Measurements from ENCODE around the gene UBASH3B.
"Not testable (repeated sequence)": the region's sequence is repeated elsewhere in the genome, so short reads cannot be mapped to it uniquely, and the experiment has no call there.

The UBASH3B gene

GRCh38 chr11:122655527-122656072, at the start of gene UBASH3B:
UBASH3B (plus strand) TSS chr11:122655722; CDS start chr11:122656050, 328 bp downstream.
- DNase-seq (ENCODE audit: low spot score), result peak; percentile 87

- not testable (repeated sequence) for DNase-seq (ENCODE audit: low spot score)
Measured at GRCh38 chr11:122607162-122607561, 48.4 kb upstream of the UBASH3B start.

GRCh38 chr11:122612123-122612824, 43.2 kb upstream of the UBASH3B start:
- DNase-seq (ENCODE audit: low spot score), result no peak

GRCh38 chr11:122616718-122617117, 38.8 kb upstream of the UBASH3B start:
- DNase-seq (ENCODE audit: low spot score), result no peak

GRCh38 chr11:122617297-122617696, 38.2 kb upstream of the UBASH3B start:
- no peak for DNase-seq (ENCODE audit: low spot score)

GRCh38 chr11:122617926-122618325, 37.6 kb upstream of the UBASH3B start:
- DNase-seq (ENCODE audit: low spot score), result no peak

- DNase-seq (ENCODE audit: low spot score), result no peak
Measured at GRCh38 chr11:122618927-122619326, 36.6 kb upstream of the UBASH3B start.

- no peak for DNase-seq (ENCODE audit: low spot score)
Measured at GRCh38 chr11:122619757-122620156, 35.8 kb upstream of the UBASH3B start.

GRCh38 chr11:122625501-122625900, 30.0 kb upstream of the UBASH3B start:
- not testable (repeated sequence) for DNase-seq (ENCODE audit: low spot score)

GRCh38 chr11:122625976-122626665, 29.4 kb upstream of the UBASH3B start:
- no peak for DNase-seq (ENCODE audit: low spot score)

GRCh38 chr11:122627745-122628144, 27.8 kb upstream of the UBASH3B start:
- no peak for DNase-seq (ENCODE audit: low spot score)

- no peak for DNase-seq (ENCODE audit: low spot score)
Measured at GRCh38 chr11:122628810-122629555, 26.5 kb upstream of the UBASH3B start.

- DNase-seq (ENCODE audit: low spot score), result no peak
Measured at GRCh38 chr11:122632181-122632824, 23.2 kb upstream of the UBASH3B start.

- DNase-seq (ENCODE audit: low spot score), result no peak
Measured at GRCh38 chr11:122633219-122633829, 22.2 kb upstream of the UBASH3B start.

GRCh38 chr11:122634501-122634900, 21.0 kb upstream of the UBASH3B start:
- DNase-seq (ENCODE audit: low spot score), result no peak

GRCh38 chr11:122637541-122637940, 18.0 kb upstream of the UBASH3B start:
- DNase-seq (ENCODE audit: low spot score), result no peak

GRCh38 chr11:122642472-122642922, 13.0 kb upstream of the UBASH3B start:
- DNase-seq (ENCODE audit: low spot score), result no peak

- DNase-seq (ENCODE audit: low spot score), result no peak
Measured at GRCh38 chr11:122642971-122643370, 12.6 kb upstream of the UBASH3B start.

- DNase-seq (ENCODE audit: low spot score), result no peak
Measured at GRCh38 chr11:122645847-122646246, 9.7 kb upstream of the UBASH3B start.

- no peak for DNase-seq (ENCODE audit: low spot score)
Measured at GRCh38 chr11:122646549-122647340, 8.8 kb upstream of the UBASH3B start.

Data from left forelimb (tissue), 1 donor.